Osteoblast (primary cell): Measurements from ENCODE around the gene SLC38A6. TPM values are rescaled to one million over a fixed set of nuclear protein-coding genes. Genes with fewer than 3 reads are reported as not detected.
A peak's percentile ranks its signal among the peaks of the same experiment; 100 is the strongest.
"Not testable (repeated sequence)": the region's sequence is repeated elsewhere in the genome, so short reads cannot be mapped to it uniquely, and the experiment has no call there.

Experiments used
- DNase-seq: peaks from one replicate; pipeline ENCODE4 v3.0.0; 2011; ENCODE audit warnings: low spot score, mixed read lengths; ENCODE audit not compliant: insufficient read length; ENCODE audit errors: missing footprints
- H2AFZ ChIP-seq: 2 replicates; pipeline ENCODE4 v1.6.0; 2011; ENCODE audit warnings: mild to moderate bottlenecking, low read length
- H3K27ac ChIP-seq: 2 replicates; pipeline ENCODE4 v1.5.1; 2011; ENCODE audit warnings: mild to moderate bottlenecking, low read depth, low read length, moderate library complexity
- H3K27me3 ChIP-seq: 2 replicates; pipeline ENCODE4 v1.6.0; 2012; ENCODE audit warnings: mild to moderate bottlenecking, control low read depth, inconsistent platforms, low read length, moderate library complexity; ENCODE audit not compliant: insufficient read depth
- H3K36me3 ChIP-seq: 2 replicates; pipeline ENCODE4 v1.5.1; 2011; ENCODE audit warnings: mild to moderate bottlenecking, low read length, control low read depth, moderate library complexity; ENCODE audit not compliant: insufficient read depth
- H3K4me1 ChIP-seq: 2 replicates; pipeline ENCODE4 v1.5.1; 2011; ENCODE audit warnings: mild to moderate bottlenecking, low read length, control low read depth, moderate library complexity; ENCODE audit not compliant: insufficient read depth
- H3K4me2 ChIP-seq: 2 replicates; pipeline ENCODE4 v1.6.0; 2011; ENCODE audit warnings: mild to moderate bottlenecking, low read length; ENCODE audit not compliant: insufficient read depth
- H3K4me3 ChIP-seq: fragments of 200-600 bp; sonication (generic); 3 replicates; pipeline ENCODE4 v1.5.1; 2012; ENCODE audit warnings: mild to moderate bottlenecking, low read length, inconsistent platforms; ENCODE audit not compliant: insufficient read depth
- H3K79me2 ChIP-seq: 2 replicates; pipeline ENCODE4 v1.6.0; 2012; ENCODE audit warnings: mild to moderate bottlenecking, low read length, control low read depth, inconsistent platforms; ENCODE audit not compliant: insufficient read depth
- H3K9me3 ChIP-seq: 2 replicates; pipeline ENCODE4 v1.5.1; 2011; ENCODE audit warnings: low read depth, low read length, control low read depth
- H4K20me1 ChIP-seq: 2 replicates; pipeline ENCODE4 v1.6.0; 2012; ENCODE audit warnings: mild to moderate bottlenecking, low read length, control low read depth; ENCODE audit not compliant: insufficient read depth
- total RNA-seq: library from RNA; depleted of rRNA; stranded (reverse); fragments of >200 nt; gene quantifications from 2 replicates; pipeline ENCODE4 v1.2.3, GENCODE V29; 2012
- TF ChIP-seq, protein P1 (sequence below): IDR thresholded peaks from 2 replicates; pipeline ENCODE4 v1.5.1; 2011; ENCODE audit warnings: mild to moderate bottlenecking, low read depth, low read length, moderate library complexity; ENCODE audit errors: extremely low read depth

Gene SLC38A6
- total RNA-seq, 1 donor, result 112 TPM

- TF ChIP-seq, protein P1, sequence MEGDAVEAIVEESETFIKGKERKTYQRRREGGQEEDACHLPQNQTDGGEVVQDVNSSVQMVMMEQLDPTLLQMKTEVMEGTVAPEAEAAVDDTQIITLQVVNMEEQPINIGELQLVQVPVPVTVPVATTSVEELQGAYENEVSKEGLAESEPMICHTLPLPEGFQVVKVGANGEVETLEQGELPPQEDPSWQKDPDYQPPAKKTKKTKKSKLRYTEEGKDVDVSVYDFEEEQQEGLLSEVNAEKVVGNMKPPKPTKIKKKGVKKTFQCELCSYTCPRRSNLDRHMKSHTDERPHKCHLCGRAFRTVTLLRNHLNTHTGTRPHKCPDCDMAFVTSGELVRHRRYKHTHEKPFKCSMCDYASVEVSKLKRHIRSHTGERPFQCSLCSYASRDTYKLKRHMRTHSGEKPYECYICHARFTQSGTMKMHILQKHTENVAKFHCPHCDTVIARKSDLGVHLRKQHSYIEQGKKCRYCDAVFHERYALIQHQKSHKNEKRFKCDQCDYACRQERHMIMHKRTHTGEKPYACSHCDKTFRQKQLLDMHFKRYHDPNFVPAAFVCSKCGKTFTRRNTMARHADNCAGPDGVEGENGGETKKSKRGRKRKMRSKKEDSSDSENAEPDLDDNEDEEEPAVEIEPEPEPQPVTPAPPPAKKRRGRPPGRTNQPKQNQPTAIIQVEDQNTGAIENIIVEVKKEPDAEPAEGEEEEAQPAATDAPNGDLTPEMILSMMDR, result no peak
- Histone ChIP-seq H3K79me2 (no peaks in the 10 kb centered on the region), H2AFZ (no peak overlapping the region), H3K4me2 (no peak overlapping the region), H3K27me3 (no peaks in the 10 kb centered on the region), H3K27ac (no peak overlapping the region), H3K4me1 (peaks cover 3% of the 10 kb centered on the region), H4K20me1 (no peaks in the 10 kb centered on the region), H3K36me3 (no peaks in the 10 kb centered on the region), H3K4me3 (no peak overlapping the region), H3K9me3 (no peaks in the 10 kb centered on the region)
- DNase-seq, result no peak
These were observed 107.0 kb downstream of the SLC38A6 start for GRCh38 chr14:61088081-61088480.

DNA sequence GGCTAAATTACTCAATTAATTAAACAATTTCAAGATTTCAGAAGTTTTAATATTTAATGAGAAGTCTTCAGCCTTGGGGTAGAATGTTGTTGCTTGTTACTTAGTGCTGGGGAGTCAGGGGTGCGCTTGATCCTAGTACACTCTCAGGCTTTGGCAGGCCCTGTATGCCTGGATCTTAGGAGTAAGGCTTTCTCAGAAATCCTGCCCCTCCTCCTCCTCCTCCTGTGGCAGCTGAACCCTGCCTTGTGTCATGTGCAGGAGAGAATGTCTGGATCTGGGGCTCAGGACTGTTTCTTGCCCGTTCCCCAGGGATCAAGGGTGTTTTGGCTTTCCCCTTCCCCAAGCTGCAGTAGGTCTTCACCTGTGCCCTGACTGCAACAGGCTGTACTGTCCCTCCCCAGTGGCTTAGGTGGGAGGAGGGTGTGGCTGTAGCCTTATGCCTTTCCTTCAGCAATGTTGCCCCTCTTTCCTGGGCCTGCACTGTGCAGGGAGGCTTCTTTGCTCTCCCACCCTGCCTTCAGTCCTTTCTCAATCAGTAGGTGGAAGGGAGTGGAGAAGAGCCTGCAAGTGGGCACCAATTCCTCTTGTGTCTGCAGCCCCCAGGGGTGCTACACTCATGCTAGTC lies 108.2 kb downstream of the SLC38A6 start:
- Histone ChIP-seq H3K27me3 (no peaks in the 10 kb centered on the region), H3K27ac (no peak overlapping the region), H3K36me3 (no peaks in the 10 kb centered on the region), H3K4me2 (no peak overlapping the region), H3K9me3 (no peaks in the 10 kb centered on the region), H3K4me1 (peaks cover 3% of the 10 kb centered on the region), H3K79me2 (no peaks in the 10 kb centered on the region), H4K20me1 (no peaks in the 10 kb centered on the region), H2AFZ (no peak overlapping the region), H3K4me3 (no peak overlapping the region)
- no peak for DNase-seq
- TF ChIP-seq, protein P1, result no peak

DNA sequence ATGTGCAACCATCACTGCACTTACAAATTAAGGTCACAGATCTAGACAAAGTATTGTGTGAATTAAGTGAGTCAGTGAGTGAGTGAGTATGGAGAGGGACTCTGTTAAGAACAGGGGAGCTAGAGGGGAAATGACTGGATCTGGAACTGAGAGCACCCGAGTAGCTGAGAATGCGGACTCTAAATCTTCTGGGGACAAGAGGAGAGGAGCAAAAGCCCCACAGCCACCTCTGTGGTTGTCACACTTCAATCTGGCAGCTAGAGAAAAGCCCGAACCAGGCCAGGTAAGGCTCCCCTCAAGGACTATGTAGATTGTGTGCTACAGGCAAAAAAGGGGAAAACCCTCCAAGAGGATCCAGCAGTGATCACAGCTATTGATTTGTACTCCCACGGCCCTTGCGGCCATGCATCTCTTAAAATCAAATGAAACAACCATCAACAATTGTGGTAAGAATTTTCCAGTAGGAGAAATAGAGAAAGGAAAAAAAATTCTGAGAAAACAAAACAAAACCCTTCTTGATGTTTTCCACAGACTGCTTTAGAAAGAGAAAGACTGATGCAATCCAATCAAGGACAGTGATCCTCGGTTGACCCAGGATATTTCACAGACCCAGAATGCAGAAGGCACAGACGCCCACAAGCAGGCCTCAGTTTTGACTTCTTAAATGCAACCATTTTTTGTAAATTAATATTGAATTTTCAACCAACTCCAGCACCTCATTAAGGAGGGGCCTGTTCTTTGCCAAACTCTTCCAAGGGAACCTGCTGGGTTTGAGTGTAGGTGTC lies 109.6 kb downstream of the SLC38A6 start:
- Histone ChIP-seq H3K27me3 (no peaks in the 10 kb centered on the region), H3K9me3 (no peaks in the 10 kb centered on the region), H3K79me2 (no peaks in the 10 kb centered on the region), H4K20me1 (no peaks in the 10 kb centered on the region), H3K27ac (no peak overlapping the region), H3K4me1 (peaks cover 3% of the 10 kb centered on the region), H3K36me3 (no peaks in the 10 kb centered on the region), H2AFZ (peak overlapping the region; percentile 54), H3K4me3 (no peak overlapping the region), H3K4me2 (peak overlapping the region; percentile 19)
- TF ChIP-seq, protein P1, result no peak
- DNase-seq, result no peak

DNA sequence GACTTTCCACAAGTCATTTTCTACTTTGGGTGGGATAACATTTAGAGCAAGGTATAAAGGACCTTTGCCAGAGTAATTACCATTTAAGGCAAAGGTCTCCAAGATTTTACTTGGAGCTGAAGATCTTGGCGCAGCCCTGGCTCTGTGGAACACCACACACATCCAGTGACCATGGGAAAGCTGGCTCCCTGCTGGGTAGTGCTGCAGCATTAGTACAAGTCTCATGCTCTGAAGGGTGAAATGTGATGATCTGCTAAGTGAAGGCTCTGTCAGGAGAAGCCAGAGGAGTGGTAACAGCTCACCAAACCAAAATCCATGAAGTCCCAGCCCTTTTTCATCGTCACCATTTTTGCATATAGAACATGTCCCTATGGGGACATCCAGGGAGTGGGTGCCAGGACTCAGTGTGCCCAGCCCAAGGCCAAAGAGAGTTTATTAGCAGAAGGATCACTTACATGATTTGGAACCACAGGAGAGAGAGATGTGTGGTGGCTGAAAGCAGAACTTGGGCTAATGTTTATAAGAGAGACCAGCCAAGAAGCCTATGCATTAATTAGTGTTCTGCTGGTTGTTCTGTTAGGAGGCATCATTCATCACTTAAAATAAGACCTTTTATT lies 110.7 kb downstream of the SLC38A6 start:
- no peak for DNase-seq
- no peaks in the 10 kb centered on the region for H4K20me1 ChIP-seq
- TF ChIP-seq, protein P1, result no peak

GRCh38 chr14:61098096-61098495 lies 117.1 kb downstream of the SLC38A6 start:
- not testable (repeated sequence) for H3K79me2 ChIP-seq, H2AFZ ChIP-seq, H4K20me1 ChIP-seq, H3K4me3 ChIP-seq, H3K27me3 ChIP-seq, H3K36me3 ChIP-seq, DNase-seq, H3K4me2 ChIP-seq, H3K9me3 ChIP-seq, H3K27ac ChIP-seq
- H3K4me1 ChIP-seq, result peaks cover 16% of the 10 kb centered on the region

More for the DNA sequence above, 110.7 kb downstream of the SLC38A6 start:
- peaks cover 3% of the 10 kb centered on the region for H3K4me1 ChIP-seq
- no peak overlapping the region for H3K4me3 ChIP-seq
- no peaks in the 10 kb centered on the region for H3K9me3 ChIP-seq
- no peak overlapping the region for H2AFZ ChIP-seq
- H3K36me3 ChIP-seq, result no peaks in the 10 kb centered on the region
- no peaks in the 10 kb centered on the region for H3K27me3 ChIP-seq
- no peak overlapping the region for H3K4me2 ChIP-seq
- H3K79me2 ChIP-seq, result no peaks in the 10 kb centered on the region
- H3K27ac ChIP-seq, result no peak overlapping the region
